Amniotic stem cell (primary cell): ENCODE measurements around the gene UBXN4.
"Not testable (repeated sequence)": the region's sequence is repeated elsewhere in the genome, so short reads cannot be mapped to it uniquely, and the experiment has no call there.

Experiments
- DNase-seq: peaks from one replicate; lab custom pipeline; 2025; lab: John Stamatoyannopoulos, UW

Gene UBXN4

DNA sequence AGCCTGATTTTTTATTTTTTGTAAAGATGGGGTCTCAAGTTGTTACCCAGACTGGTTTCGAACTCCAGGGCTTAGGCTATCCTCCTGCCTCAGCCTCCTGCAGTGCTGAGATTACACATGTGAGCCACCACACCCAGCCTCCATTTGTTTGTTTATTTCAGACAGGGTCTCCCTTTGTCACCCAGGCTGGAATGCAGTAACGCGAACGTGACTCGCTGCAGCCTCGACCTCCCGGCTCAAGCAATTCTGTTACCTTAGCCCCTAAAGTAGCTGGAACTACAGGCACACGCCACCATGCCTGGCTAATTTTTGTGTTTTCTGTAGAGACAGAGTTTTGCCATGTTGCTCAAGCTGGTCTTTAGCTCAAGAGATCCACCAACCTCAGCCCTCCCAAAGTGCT is 27.2 kb downstream of the UBXN4 start:
- DNase-seq, result no peak

- DNase-seq, result no peak
These were observed 31.7 kb downstream of the UBXN4 start for GRCh38 chr2:135773319-135773718.

DNA sequence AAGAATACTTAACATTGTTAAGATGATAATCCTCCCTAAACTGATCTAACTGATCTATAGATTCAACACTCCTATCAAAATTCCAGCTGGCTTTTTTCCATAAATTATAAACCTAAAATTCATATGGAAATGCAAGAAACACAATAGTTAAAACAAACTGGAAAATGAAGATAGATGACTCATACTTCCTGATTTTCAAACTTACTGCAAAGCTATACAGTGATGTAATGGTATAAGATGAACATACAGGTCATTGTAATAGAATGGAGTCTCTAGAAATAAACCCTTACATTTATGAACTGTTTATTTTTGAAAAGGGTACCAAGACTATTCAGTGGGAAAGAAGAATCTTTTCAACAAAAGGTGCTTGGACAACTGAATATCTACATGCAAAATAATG is 32.3 kb downstream of the UBXN4 start:
- DNase-seq, result no peak

GRCh38 chr2:135775420-135775819 is 33.8 kb downstream of the UBXN4 start:
- no peak for DNase-seq

- DNase-seq, result no peak
These were observed 34.7 kb downstream of the UBXN4 start for GRCh38 chr2:135776367-135776766.

DNA sequence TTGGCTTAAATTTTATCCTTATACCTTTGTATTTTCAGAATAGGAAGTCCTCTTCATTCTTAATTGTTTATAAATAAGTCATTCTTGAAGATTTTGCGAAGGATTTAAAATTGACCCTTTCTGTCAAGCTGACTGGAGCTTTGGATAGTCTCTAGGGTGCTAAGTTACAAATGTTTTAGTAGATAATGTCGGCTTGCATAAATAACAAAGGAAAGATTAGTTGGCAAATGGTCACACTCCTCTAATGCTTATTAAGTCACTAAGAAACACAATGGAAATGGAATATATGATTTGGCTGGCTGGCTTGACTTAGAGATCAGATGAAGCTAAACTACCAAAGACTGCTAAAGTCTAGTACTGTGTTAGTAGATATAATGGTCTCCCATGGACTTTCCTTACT is 40.6 kb downstream of the UBXN4 start:
- no peak for DNase-seq

- no peak for DNase-seq
These were observed 41.8 kb downstream of the UBXN4 start for GRCh38 chr2:135783439-135783838.

GRCh38 chr2:135785032-135785431 is 43.4 kb downstream of the UBXN4 start:
- no peak for DNase-seq

GRCh38 chr2:135786823-135787222 is 45.2 kb downstream of the UBXN4 start:
- DNase-seq, result peak; percentile 72

GRCh38 chr2:135790423-135790822 is 48.8 kb downstream of the UBXN4 start:
- no peak for DNase-seq

DNA sequence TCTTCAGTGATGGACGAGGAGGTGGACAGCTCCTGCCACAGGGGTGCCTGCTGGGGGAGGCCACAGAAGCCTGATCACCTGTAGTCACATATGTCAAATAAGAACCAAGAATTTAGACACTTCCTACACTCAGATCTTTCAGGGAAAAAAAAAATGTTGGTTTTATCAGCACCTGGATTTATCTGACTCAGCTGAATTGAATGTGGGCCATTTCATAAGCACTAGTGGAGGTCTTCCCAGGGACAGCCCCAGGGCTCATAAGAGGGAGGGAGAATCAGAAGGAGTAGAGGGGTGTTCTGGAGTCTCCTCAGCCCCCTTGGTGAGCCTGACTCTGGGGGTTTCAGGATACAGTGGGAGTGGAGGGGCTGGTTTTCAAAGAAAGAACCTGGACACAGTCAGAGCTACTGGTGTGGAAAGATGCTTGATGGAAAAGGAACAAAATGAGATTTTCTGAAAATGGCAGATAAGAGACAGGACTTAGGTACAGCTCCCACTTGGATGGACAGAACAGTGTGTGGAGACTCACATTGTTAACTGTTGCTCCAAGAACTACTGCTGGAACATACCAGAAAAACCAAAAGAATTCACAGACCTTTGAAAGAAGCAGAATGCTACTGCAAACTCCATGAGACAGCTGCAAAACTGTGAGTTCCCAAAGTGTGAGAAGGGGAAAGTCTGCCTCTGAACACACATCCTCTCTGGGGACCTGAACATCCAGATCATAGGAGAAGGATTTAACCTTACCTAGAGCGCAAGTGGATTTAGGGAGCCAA is 49.9 kb downstream of the UBXN4 start:
- DNase-seq, result no peak

- DNase-seq, result no peak
These were observed 50.9 kb downstream of the UBXN4 start for GRCh38 chr2:135792401-135793150.

DNA sequence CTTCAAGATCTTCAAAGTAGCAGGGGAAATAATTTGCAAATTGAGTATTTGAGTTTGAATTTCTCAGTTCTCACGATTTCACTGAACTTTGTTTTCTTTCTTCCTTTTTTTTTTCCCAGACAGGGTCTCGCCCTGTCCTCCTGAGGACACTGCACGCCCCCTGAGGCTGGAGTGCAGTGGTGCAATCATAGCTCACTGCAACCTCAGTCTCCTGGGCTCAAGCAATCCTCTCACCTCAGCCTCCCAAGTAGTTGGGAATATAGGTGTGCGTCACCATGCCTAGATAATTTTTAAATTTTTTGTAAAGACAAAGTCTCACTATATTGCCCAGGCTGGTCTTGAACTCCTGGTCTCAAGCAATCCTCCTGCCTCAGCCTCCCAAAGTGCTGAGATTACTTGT is 54.0 kb downstream of the UBXN4 start:
- DNase-seq, result not testable (repeated sequence)

- no peak for DNase-seq
These were observed 55.0 kb downstream of the UBXN4 start for GRCh38 chr2:135796606-135797005.

- peak; percentile 54 for DNase-seq
These were observed 56.0 kb downstream of the UBXN4 start for GRCh38 chr2:135797497-135798274.

- DNase-seq, result no peak
These were observed 56.6 kb downstream of the UBXN4 start for GRCh38 chr2:135798275-135798705.

DNA sequence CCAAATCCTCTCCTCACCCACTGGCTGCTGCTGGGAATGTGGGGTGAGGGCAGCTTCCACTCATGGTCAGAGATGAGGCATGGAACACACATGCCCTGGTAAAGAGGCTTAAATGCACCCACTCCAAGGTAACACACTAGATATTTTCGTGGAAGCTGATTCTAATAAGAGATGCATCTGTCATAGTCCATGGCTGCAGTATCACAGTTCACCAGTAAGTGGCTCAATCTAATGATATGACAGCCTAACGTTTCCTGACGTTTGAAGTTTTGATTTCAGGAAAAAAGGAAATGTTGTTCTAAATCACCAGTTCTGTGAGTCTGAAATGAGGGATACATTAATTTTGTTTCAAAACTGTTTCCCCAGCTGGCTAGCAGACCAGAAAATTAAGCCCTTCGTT is 57.1 kb downstream of the UBXN4 start:
- no peak for DNase-seq

DNA sequence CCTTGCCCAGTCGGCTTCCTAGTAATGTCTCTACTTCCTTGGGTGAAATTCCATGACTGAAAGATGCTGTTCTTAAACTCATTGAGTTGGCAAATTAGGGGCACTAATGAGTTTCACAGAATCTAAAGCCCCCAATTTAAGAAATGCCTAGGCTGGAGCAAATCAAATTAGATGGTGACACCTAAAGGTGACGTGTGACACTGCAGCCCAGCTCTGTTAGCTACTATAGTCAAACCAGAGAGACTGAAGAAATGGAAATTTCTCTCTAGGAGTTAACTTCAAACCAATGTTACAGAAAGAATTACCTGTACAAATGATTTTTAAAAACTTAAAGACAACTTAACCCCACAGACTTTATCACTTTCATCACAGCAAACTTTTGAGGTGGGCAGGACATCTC is 58.1 kb downstream of the UBXN4 start:
- no peak for DNase-seq

GRCh38 chr2:135800513-135801460 is 59.1 kb downstream of the UBXN4 start:
- DNase-seq, result no peak

DNA sequence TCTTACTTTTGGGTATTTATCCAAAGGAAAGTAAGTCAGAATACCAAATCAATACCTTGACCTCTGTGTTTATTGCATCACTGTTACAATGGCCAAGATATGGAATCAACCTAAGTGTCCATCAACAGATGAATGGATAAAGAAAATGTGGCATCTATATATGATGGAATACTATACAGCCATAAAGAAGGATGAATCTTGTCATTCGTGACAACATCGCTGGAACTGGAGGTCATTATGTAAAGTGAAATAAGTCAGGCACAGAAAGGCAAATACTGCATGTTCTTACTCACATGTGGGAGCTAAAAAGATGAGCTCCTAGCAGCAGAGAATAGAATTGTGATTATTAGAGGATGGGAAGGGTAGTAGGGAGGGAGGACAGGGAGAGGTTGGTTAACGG is 60.7 kb downstream of the UBXN4 start:
- no peak for DNase-seq

DNA sequence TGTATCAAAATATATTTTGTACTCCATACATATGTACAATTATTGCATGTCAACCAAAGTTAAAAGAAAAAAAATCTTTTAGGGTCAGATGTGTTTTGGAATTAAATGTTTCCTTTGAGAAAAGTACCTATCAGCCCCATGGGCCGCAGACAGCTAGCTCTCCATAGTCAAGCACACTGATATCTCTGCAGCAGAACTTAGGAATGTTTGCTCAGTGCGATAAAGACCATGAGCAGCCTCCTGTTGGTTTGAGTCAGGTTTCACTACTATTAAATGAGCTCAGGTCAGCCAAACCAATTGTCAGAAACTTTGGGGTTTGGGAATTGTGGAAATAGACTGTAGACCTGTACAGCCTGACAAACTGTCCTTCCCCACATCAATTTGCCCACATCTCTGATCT is 61.6 kb downstream of the UBXN4 start:
- DNase-seq, result no peak

DNA sequence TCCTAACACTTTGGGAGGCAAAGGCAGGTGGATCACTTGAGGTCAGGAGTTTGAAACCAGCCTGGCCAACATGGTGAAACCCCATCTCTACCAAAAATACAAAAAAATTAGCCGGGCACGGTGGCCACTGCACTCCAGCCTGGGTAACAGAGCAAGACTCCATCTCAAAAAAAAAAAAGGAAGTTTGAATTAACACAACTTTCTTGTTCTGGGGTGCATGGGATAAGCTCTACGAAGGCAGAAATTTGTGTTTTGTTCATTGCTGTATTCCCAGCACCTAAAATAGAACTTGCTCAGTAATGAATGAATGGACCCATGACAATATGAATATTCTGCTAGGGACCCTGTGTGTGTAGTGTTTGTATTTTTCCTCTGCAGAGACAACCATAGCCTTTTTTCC is 66.2 kb downstream of the UBXN4 start:
- not testable (repeated sequence) for DNase-seq
